Loucy (cell line): Measurements from ENCODE around the gene GPX3.

ENCODE experiments used
- EZH2phosphoT487 ChIP-seq: fragments of 200-600 bp; IDR thresholded peaks from 2 replicates; pipeline ENCODE4 v1.6.1; 2018; ENCODE audit warnings: antibody characterized with exemption, mild to moderate bottlenecking, moderate library complexity, borderline replicate concordance
- TF ChIP-seq, protein P1 (sequence below): fragments of 200-600 bp; sonication (generic); conservative IDR thresholded peaks from 2 replicates; pipeline ENCODE4 v1.5.1; 2014; ENCODE audit warnings: mild to moderate bottlenecking, antibody characterized with exemption, low read length

DNA sequence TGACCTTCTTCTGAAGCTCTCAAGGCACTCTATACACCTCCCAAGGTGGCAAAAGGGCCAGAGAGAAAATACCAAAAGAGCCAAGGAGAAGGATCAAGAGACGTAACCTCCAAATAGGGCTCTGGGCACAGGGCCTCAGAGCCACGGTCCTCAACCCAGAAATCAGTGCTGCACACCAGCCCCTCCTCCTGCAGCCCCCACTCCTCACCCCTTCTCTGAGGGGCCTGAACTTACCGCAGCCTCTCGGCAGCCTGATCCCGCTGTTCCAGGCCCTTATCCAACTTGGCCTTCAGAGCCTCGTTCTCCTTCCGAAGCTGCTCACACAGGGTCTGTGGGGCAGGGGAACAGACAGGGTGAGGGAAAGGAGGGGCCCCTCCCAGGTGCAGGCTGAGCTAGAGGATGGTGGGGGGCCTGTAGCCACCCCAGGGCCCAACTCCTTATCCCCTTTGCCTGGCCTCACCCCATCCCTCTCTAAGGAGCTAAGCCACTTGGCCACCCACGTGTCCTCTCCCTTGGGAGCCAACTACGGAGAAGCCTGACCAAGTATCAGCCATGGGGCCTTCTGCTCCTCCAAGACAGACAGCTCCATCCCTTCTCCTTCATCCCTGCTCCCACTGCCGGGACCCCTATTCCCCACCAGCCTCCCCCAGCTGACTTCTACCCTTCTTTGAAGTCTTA is 31.7 kb downstream of the GPX3 start:
- TF ChIP-seq, protein P1, sequence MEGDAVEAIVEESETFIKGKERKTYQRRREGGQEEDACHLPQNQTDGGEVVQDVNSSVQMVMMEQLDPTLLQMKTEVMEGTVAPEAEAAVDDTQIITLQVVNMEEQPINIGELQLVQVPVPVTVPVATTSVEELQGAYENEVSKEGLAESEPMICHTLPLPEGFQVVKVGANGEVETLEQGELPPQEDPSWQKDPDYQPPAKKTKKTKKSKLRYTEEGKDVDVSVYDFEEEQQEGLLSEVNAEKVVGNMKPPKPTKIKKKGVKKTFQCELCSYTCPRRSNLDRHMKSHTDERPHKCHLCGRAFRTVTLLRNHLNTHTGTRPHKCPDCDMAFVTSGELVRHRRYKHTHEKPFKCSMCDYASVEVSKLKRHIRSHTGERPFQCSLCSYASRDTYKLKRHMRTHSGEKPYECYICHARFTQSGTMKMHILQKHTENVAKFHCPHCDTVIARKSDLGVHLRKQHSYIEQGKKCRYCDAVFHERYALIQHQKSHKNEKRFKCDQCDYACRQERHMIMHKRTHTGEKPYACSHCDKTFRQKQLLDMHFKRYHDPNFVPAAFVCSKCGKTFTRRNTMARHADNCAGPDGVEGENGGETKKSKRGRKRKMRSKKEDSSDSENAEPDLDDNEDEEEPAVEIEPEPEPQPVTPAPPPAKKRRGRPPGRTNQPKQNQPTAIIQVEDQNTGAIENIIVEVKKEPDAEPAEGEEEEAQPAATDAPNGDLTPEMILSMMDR = no peak
- TF ChIP-seq EZH2phosphoT487 = no peak
